ENCODE data around the gene SCUBE1.

Gene SCUBE1

DNA sequence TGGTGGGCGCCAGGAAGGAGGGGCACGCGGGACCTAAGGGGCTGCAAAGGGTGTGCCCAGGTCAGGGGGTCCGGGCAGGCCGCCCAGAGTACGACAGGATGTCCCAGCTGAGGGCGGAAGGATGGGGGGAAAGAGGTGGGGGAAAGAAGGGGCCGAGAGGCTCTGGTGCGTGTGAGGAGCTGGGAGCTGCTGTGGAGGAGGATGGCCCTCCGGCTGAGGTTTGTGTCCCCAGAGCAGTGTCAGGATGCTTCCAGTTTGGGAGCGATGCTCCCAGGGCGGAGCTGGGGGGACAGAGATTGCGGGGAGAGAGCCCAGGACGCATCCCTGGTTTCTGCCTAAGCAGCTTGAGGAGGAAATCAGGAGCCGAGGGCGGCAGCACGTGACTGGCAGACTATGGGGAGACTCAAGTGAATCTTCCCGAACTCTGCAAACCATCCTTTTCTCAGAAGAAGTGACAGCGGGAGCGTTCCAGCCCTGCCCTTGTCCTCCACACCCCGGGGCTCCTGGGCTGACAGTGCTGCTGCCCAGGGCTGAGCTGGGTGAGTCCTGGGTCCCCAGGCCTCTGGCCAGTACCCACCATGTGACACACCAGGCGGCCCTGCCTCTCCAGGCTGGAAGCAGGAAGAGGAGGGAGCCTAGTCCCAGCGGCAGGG lies 136.5 kb downstream of the SCUBE1 start:
- Mint-ChIP-seq H3K9me3 (no peaks in the 10 kb centered on the region), H3K27me3 (no peaks in the 10 kb centered on the region), H3K4me1 (peaks cover 2% of the 10 kb centered on the region), H3K36me3 (ENCODE audit: low read depth) (no peaks in the 10 kb centered on the region), H3K4me3 (no peak overlapping the region), H3K27ac (no peak overlapping the region)
- ATAC-seq (no peak), DNase-seq (no peak)

DNA sequence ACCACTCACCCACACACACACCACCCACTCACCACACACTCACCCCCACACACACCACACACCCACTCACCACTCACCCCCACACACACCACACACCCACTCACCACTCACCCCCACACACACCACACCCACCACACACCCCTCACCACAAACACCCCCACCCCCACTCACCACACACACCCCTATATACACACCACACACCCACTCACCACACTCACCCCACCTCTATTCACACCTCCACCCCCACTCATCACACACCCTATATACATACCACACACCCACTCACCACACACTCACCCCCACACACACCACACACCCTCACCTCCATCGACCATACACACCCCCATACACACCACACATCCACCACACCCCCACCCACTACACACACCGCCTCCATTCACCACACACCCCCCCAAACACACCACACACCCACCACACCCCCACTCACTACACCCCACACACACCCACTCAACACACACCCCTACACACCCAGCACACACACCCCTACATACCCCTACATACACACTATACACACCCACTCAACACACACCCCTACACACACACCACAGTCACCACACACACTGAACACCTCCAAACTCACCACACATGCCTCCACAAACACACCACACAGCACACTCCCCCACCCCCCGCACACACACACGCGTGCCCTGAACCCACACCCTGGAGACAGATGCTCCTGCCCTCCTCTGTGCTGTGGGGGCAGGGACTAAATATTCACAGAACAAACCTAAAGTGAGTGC lies 137.2 kb downstream of the SCUBE1 start:
- peak; percentile 33 for ATAC-seq
- Mint-ChIP-seq H3K9me3 (no peaks in the 10 kb centered on the region), H3K27me3 (no peaks in the 10 kb centered on the region), H3K27ac (no peak overlapping the region), H3K4me3 (no peak overlapping the region), H3K4me1 (peaks cover 2% of the 10 kb centered on the region), H3K36me3 (ENCODE audit: low read depth) (no peaks in the 10 kb centered on the region)
- no peak for DNase-seq

DNA sequence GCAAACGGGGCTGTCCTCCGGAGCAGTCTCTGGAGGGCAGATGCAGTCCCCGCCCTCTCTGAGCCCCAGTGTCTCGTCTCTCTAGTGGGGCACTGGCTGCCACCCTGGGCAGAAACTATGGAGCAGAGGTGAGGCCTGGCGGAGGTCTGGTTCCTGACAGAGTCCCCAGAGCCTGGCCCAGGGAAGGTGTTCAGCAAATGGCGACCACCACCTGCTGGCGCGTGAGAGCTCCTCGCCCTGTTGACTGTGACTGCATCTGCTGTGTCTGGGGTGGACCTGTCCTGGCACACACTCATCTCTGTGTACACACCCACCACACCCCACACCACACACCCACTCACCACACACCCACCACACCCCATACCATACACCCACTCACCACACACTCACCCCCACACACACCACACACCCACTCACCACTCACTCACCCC lies 137.9 kb downstream of the SCUBE1 start:
- no peak for ATAC-seq

DNA sequence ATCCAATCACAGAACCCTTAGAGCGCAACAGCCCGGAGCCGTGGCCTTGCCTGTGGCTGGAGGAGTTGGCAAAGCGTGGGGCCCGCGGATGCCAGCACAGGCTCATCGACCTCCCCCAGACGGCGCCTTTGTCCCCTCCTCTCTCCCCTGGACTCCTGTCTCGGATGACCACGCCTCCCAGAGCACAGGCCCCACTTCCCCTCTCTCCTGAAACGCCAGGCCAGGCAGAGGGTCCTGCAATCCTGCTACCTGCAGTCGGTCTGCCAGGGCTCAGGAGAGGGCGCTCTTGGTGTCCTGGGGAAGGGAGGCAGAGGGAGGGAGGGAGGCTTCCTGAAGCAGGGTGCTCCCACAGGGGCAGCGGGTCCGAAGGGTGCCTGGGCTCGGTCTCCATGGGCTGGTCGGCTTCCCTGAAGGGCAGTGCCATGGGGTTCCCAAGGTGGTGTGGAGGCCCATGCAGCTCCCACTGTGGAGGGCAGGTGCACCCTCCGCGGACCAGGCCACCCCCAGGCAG lies 139.6 kb downstream of the SCUBE1 start:
- no peak overlapping the region for H3K4me3 Mint-ChIP-seq
- no peaks in the 10 kb centered on the region for H3K36me3 Mint-ChIP-seq (ENCODE audit: low read depth)
- no peaks in the 10 kb centered on the region for H3K9me3 Mint-ChIP-seq
- no peak for DNase-seq
- peaks cover 2% of the 10 kb centered on the region for H3K4me1 Mint-ChIP-seq
- H3K27ac Mint-ChIP-seq: no peak overlapping the region
- H3K27me3 Mint-ChIP-seq: peaks cover 3% of the 10 kb centered on the region
- ATAC-seq: no peak

More for the DNA sequence above, 137.9 kb downstream of the SCUBE1 start:
- H3K27ac Mint-ChIP-seq: no peak overlapping the region
- no peak for DNase-seq
- H3K4me1 Mint-ChIP-seq: peaks cover 2% of the 10 kb centered on the region
- H3K4me3 Mint-ChIP-seq: no peak overlapping the region
- H3K27me3 Mint-ChIP-seq: no peaks in the 10 kb centered on the region
- H3K36me3 Mint-ChIP-seq (ENCODE audit: low read depth): no peaks in the 10 kb centered on the region
- no peaks in the 10 kb centered on the region for H3K9me3 Mint-ChIP-seq

DNA sequence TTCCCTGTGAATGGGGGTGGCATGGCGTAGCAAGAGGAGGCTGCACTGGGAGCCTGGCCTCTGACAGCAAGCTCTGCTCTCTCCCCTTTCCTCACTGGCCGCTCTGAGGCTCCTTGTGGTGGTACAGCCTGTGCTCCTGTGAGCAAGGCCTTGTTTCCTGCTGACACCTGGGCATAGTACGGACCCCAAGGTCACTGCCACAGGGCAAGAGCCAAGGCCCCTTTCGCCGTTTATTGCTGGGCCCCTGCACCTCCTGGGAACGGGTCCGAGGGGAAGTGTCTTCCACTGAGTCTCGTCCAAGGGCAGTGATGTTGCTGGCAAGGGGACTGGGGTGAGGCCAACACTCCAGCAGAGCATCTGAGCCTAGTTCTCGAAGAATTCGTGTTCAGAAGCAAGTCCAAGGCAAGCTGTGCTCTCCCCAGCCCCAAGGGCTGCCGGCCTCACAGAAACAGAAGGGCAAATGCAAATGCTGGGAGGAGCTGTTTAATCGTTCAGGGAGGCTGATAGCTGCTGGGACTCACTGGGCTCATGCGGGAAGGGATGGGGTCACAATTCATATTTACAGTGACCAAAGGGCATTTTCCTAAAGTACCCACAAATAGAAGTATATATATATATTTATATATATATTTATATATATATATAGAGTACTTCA lies 140.3 kb downstream of the SCUBE1 start:
- no peak overlapping the region for H3K4me3 Mint-ChIP-seq
- ATAC-seq (no peak), DNase-seq (no peak)
- H3K27me3 Mint-ChIP-seq: peaks cover 3% of the 10 kb centered on the region
- H3K9me3 Mint-ChIP-seq: no peaks in the 10 kb centered on the region
- peaks cover 2% of the 10 kb centered on the region for H3K4me1 Mint-ChIP-seq
- H3K27ac Mint-ChIP-seq: no peak overlapping the region
- no peaks in the 10 kb centered on the region for H3K36me3 Mint-ChIP-seq (ENCODE audit: low read depth)

DNA sequence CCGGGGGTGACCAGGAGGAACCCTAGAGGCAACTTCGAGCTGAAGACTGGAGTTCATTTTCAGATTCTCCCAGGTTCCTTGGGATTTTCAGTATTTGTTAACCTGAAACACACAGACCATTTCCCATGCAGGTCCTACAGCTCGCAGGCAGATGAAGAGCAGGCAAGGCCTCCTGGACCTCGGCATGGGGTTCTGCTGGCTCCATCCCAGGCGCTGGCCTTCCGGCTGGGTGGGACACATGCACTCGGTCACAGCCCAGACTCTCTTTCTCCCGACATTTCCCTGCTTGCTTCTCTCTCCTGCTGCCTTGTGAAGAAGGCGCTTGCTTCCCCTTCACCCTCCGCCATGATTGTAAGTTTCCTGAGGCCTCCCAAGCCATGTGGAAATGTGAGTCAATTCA lies 140.8 kb downstream of the SCUBE1 start:
- DNase-seq (no peak), ATAC-seq (no peak)
- H3K9me3 Mint-ChIP-seq: no peaks in the 10 kb centered on the region
- H3K36me3 Mint-ChIP-seq (ENCODE audit: low read depth): no peaks in the 10 kb centered on the region
- H3K27me3 Mint-ChIP-seq: peaks cover 3% of the 10 kb centered on the region
- no peak overlapping the region for H3K4me3 Mint-ChIP-seq
- H3K4me1 Mint-ChIP-seq: peaks cover 2% of the 10 kb centered on the region
- H3K27ac Mint-ChIP-seq: no peak overlapping the region

DNA sequence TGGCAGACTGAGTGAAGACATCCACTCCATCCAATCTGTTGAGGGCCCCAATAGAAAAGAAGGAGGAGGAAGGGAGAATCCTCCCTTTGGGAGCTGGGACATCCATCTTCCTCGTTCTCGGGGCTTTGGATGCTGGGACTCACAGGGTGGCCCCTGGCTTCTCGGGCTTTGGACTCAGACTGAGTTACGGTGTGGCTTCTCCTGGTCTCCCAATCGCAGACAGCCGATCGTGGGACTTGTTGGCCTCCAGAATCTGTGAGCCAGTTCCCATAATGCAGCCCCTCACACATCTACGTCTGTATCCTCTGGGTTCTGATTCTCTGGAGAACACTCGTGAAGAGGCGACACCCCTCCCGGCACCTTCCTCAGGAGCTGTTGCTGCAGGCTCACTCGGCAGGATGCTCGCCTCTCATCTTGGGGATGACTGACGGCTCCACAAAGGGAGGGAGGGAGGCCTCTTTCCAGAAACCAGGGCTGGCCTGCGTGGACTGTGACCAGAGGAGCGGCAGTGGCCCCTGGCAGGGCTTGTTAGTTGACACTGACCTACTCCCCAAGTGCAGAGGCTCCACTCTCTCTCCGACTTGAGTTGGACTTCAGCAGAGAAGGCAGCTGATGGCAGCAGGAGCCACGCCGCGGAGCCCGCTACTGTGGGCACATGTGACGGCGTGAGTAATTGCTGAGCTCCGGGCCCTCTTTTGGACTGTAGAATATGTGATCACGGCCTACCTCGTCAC lies 141.5 kb downstream of the SCUBE1 start:
- H3K4me3 Mint-ChIP-seq: no peak overlapping the region
- ATAC-seq (no peak), DNase-seq (no peak)
- H3K4me1 Mint-ChIP-seq: peaks cover 2% of the 10 kb centered on the region
- H3K27ac Mint-ChIP-seq: no peak overlapping the region
- peaks cover 3% of the 10 kb centered on the region for H3K27me3 Mint-ChIP-seq
- no peaks in the 10 kb centered on the region for H3K36me3 Mint-ChIP-seq (ENCODE audit: low read depth)
- no peaks in the 10 kb centered on the region for H3K9me3 Mint-ChIP-seq

DNA sequence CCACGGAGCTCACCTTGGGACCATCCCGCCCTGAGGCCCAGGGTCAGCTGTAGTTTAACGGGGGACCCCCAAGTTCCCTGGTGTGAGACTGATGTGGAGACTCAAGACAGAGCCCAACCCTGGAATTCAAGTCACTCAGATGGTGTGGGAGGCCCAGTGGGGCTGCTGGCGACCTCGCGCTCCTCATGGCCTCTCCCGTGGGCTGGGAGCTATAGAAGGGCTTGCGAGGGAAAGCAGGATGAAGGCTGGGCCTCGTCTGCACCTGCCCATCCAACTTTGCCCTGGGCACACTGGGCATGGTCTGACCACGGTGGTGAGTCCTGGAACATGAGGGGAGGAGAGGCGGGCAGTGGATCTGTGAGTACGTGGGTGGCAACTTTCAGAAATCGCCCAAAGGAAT lies 142.6 kb downstream of the SCUBE1 start:
- DNase-seq (no peak), ATAC-seq (no peak)
- Mint-ChIP-seq H3K4me3 (no peak overlapping the region), H3K4me1 (no peaks in the 10 kb centered on the region), H3K9me3 (no peaks in the 10 kb centered on the region), H3K36me3 (ENCODE audit: low read depth) (no peaks in the 10 kb centered on the region), H3K27me3 (peaks cover 4% of the 10 kb centered on the region), H3K27ac (no peak overlapping the region)

DNA sequence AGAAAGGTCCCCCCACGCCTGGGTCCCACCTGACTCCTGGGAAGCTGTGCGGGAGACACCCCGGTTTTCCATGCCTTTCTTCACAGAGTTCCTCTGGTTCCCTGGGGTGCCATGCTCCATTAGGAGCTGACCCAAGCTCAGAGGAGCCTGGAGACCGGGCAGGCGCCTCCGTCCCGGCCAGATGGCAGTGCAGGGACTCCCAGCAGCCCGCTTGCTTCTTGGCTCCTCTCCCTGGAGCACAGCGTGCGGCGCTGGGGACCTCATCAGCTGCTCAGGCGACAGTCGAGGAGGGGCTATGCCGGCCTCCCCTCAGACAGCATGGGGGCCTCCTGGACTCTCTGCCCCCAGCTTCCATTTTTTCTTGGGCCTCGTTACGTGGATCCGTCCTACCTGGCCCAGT lies 143.1 kb downstream of the SCUBE1 start:
- H3K27me3 Mint-ChIP-seq: peaks cover 5% of the 10 kb centered on the region
- ATAC-seq (no peak), DNase-seq (no peak)
- no peaks in the 10 kb centered on the region for H3K36me3 Mint-ChIP-seq (ENCODE audit: low read depth)
- H3K4me3 Mint-ChIP-seq: no peak overlapping the region
- H3K9me3 Mint-ChIP-seq: no peaks in the 10 kb centered on the region
- H3K27ac Mint-ChIP-seq: no peak overlapping the region
- no peaks in the 10 kb centered on the region for H3K4me1 Mint-ChIP-seq

DNA sequence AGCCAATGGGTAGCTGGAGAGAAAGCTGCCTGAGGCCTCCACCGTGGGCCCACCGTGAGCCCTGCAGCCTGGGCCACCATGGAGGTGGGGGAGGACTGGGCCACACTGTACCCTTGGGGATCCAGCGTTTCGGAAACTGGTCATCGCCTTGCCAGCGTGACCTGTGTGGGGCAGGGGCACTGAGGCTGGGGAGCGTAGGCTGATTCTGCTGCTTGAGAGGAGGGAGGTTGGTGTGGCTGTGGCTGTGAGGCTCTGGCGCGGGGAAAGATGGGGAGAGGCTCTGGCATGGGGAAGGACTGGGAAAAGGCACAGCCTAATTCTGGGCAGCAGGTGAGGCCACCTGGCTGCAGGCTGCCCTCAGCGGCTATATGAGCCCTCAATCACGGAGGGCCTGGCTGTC lies 143.6 kb downstream of the SCUBE1 start:
- H3K36me3 Mint-ChIP-seq (ENCODE audit: low read depth): no peaks in the 10 kb centered on the region
- no peaks in the 10 kb centered on the region for H3K4me1 Mint-ChIP-seq
- ATAC-seq (no peak), DNase-seq (no peak)
- H3K27ac Mint-ChIP-seq: no peak overlapping the region
- H3K27me3 Mint-ChIP-seq: peaks cover 5% of the 10 kb centered on the region
- no peak overlapping the region for H3K4me3 Mint-ChIP-seq
- H3K9me3 Mint-ChIP-seq: no peaks in the 10 kb centered on the region

DNA sequence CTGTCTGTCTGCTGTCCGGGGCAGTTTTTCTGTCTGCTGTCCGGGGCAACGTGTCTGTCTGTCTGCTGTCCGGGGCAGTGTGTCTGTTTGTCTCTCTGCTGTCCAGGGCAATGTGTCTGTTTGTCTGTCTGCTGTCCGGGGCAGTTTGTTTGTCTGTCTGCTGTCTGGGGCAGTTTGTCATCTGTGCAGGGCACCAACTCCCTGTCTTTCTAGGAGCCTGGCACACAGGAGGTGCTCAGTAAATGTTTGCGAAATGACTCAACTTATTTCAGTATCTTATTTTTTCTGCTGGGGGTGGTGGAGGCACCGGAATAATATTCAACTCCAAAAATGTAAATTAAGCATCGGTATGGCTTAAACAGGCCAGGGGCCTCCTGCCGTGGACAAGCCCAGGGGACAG lies 144.2 kb downstream of the SCUBE1 start:
- Mint-ChIP-seq H3K36me3 (ENCODE audit: low read depth) (no peaks in the 10 kb centered on the region), H3K9me3 (no peaks in the 10 kb centered on the region), H3K27ac (no peak overlapping the region), H3K4me3 (no peak overlapping the region), H3K4me1 (no peaks in the 10 kb centered on the region), H3K27me3 (peaks cover 5% of the 10 kb centered on the region)
- ATAC-seq (no peak), DNase-seq (no peak)

DNA sequence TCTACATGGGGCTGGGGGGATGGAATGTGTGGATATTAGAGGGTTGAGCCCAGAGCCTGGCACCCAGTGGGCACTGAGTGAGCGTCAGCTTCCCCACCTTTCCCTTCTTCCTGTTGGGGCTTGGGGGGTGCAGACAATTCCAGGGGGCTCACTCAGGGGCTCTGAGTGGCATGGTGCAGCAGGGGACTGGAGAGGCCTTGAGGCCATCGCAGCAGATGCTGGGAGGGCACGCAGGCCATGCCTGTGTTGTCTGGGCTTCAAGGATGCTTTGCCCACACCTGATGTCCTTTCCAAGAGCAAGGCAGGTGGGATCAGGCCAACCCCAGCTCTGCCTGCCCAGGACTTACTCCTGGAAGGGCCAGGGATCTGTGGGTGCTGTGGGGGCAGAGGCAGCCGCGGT lies 145.0 kb downstream of the SCUBE1 start:
- Mint-ChIP-seq H3K27ac (no peak overlapping the region), H3K9me3 (no peaks in the 10 kb centered on the region), H3K27me3 (peaks cover 5% of the 10 kb centered on the region), H3K36me3 (ENCODE audit: low read depth) (no peaks in the 10 kb centered on the region), H3K4me1 (no peaks in the 10 kb centered on the region), H3K4me3 (no peak overlapping the region)
- DNase-seq: no peak
- ATAC-seq: no peak

DNA sequence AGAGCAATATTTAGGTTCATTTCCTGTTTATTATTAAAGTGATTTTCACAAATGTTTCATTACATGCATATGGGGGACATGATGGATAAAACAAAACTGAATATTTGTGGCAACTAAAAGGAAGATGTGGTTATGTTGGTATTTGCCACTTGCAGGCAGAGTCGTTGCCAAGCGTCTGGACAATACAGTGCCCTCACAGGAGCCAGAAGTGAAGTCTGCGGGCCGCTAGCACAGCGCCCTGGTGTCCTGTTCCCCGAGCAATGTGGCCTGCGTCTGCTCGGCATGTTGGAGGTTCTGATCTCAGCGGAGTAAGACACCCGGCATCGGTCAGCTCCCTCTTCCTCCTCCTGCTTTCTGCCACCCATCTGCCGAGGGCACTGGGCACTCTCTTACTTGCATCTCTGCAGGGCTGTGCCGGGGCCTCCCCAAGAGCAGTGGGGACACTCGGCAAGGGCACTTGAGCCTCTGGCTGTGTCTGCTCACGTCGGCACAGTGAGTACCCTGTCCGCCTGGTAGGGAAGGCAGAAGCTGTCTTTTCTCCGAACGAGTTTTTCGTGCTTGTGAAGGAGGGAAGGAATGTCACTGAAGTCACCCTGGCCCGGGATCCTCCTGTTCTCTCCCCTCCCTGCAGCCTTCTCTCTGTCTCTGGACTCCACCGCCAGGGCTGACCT lies 145.8 kb downstream of the SCUBE1 start:
- ATAC-seq (no peak), DNase-seq (no peak)
- H3K36me3 Mint-ChIP-seq (ENCODE audit: low read depth): no peaks in the 10 kb centered on the region
- no peaks in the 10 kb centered on the region for H3K9me3 Mint-ChIP-seq
- H3K27me3 Mint-ChIP-seq: peaks cover 5% of the 10 kb centered on the region
- no peaks in the 10 kb centered on the region for H3K4me1 Mint-ChIP-seq
- no peak overlapping the region for H3K4me3 Mint-ChIP-seq
- no peak overlapping the region for H3K27ac Mint-ChIP-seq

DNA sequence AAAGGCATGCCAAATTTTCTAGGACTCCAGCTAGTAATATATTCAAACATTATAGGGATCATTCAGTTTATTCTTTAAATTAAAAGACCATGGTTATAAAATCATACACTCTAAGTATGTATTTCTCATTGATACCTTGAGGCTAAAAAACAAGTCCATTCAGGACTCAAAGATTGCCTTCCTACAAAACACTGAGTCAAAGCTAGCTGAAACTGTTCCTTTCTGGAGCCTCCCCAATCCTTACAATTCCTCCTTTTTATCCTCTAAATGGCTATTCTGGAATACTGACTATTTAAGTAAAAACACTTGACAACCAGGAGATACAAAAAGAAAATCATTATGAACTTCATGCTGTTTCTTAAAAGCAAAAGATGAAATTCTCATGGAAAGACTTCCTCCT lies 151.3 kb downstream of the SCUBE1 start:
- H3K4me3 Mint-ChIP-seq: no peak overlapping the region
- H3K27me3 Mint-ChIP-seq: peaks cover 2% of the 10 kb centered on the region
- no peak overlapping the region for H3K27ac Mint-ChIP-seq
- ATAC-seq: no peak
- peaks cover 4% of the 10 kb centered on the region for H3K9me3 Mint-ChIP-seq
- DNase-seq: no peak
- H3K36me3 Mint-ChIP-seq (ENCODE audit: low read depth): no peaks in the 10 kb centered on the region
- peaks cover 8% of the 10 kb centered on the region for H3K4me1 Mint-ChIP-seq

Measured in activated naive CD8-positive, alpha-beta T cell treated with anti-CD3 and anti-CD28 coated beads, Interleukin-2, amount 50 U/mL, for 24 hours (primary cell).